K562 (cell line): ENCODE data around the gene ATP6V0E1. TPM values are rescaled to one million over a fixed set of nuclear protein-coding genes. Genes with fewer than 3 reads are reported as not detected.

Experiments
- ATAC-seq: fragments of 200-7000 bp; cut with Tn5 transposase; 3 replicates; pipeline ENCODE4 v1.9.1; 2020; ENCODE audit warnings: moderate library complexity
- BruUV-seq: library from RNA; stranded (reverse); fragments of 400-500 nt; replicated peaks from 2 replicates; lab custom pipeline; 2021; lab: Mats Ljungman, UMichigan
- CTCF ChIA-PET: fragments of 300-600 bp; formaldehyde crosslinking; extraction: SDS; loops from one replicate; lab custom pipeline; 2021; ENCODE audit warnings: low intra/inter-chr PET ratio; lab: Yijun Ruan, JAX
- POLR2A ChIA-PET: fragments of 300-600, 350-650 bp; sonication (Branson Sonifier 250); formaldehyde crosslinking; extraction: SDS; loops from one replicate; lab custom pipeline; 2021; ENCODE audit warnings: antibody characterized with exemption, inconsistent platforms; lab: Yijun Ruan, JAX
- DNase-seq, 4 experiments: peaks; one replicate each; pipeline versions ENCODE4 v3.0.0 to v3.0.0-alpha.2; 2011 to 2018; ENCODE audit warnings: low spot score in 3 of 4, mixed read lengths in 3 of 4; ENCODE audit errors: extremely low read depth in 1 of 4
- FAIRE-seq: peaks from 2 replicates; lab custom pipeline; 2011; peaks lifted over from hg19 to GRCh38; lab: Jason Lieb, UNC
- H2AFZ ChIP-seq: 2 replicates; pipeline ENCODE4 v1.6.0; 2011; ENCODE audit warnings: low read depth, low read length, control low read depth, inconsistent platforms
- H3K27ac ChIP-seq: fragments of 200-600 bp; 3 replicates; pipeline ENCODE4 v1.8.0; 2011; ENCODE audit warnings: low read depth, mild to moderate bottlenecking, control low read depth, inconsistent platforms, low read length, moderate library complexity, mixed read lengths; ENCODE audit errors: extremely low read depth
- H3K27me3 ChIP-seq, 2 experiments: fragments of 300-600 bp in 1 of 2; 2 replicates in 1 of 2; 3 replicates in 1 of 2; pipeline versions ENCODE4 v1.6.0 to v1.8.0; 2011; ENCODE audit warnings: inconsistent platforms in 2 of 2, low read length in 2 of 2, mild to moderate bottlenecking in 1 of 2, mixed read lengths in 1 of 2, moderate library complexity in 1 of 2; ENCODE audit not compliant: control insufficient read depth in 2 of 2, insufficient read depth in 2 of 2
- H3K36me3 ChIP-seq: fragments of 300-600 bp; 3 replicates; pipeline ENCODE4 v1.8.0; 2011; ENCODE audit warnings: mild to moderate bottlenecking, low read length, inconsistent platforms; ENCODE audit not compliant: control insufficient read depth, insufficient read depth
- H3K4me1 ChIP-seq, 2 experiments: fragments of 200-600 bp in 1 of 2; replicated peaks in 1 of 2; 2 replicates in 1 of 2; 3 replicates in 1 of 2; pipeline versions ENCODE4 v1.5.1 to v1.8.0; 2011; ENCODE audit warnings: inconsistent platforms in 2 of 2, low read length in 2 of 2, mild to moderate bottlenecking in 1 of 2, mixed read lengths in 1 of 2, moderate library complexity in 1 of 2; ENCODE audit not compliant: control insufficient read depth in 2 of 2, insufficient read depth in 2 of 2
- H3K4me2 ChIP-seq: 2 replicates; pipeline ENCODE4 v1.6.1; 2011; ENCODE audit warnings: low read length, control low read depth, inconsistent platforms, mixed read lengths; ENCODE audit not compliant: insufficient read depth
- H3K4me3 ChIP-seq: fragments of 200-600 bp; sonication (generic), shearing (Covaris generic); 2 replicates; pipeline ENCODE4 v1.5.1; 2016; ENCODE audit warnings: control low read depth, inconsistent platforms
- H3K79me2 ChIP-seq: fragments of 200-600 bp; 3 replicates; pipeline ENCODE4 v1.8.0; 2011; ENCODE audit warnings: low read length, inconsistent platforms; ENCODE audit not compliant: control insufficient read depth, insufficient read depth
- H3K9ac ChIP-seq, 2 experiments: 2 replicates each; pipeline versions ENCODE4 v1.6.0 to v1.6.1; 2011; ENCODE audit warnings: low read depth in 2 of 2, low read length in 2 of 2, control low read depth in 1 of 2, inconsistent platforms in 1 of 2, mild to moderate bottlenecking in 1 of 2, mixed read lengths in 1 of 2; ENCODE audit not compliant: insufficient read depth in 1 of 2
- H3K9me1 ChIP-seq: one replicate; pipeline ENCODE4 v1.6.0; 2011; ENCODE audit warnings: inconsistent platforms, mild to moderate bottlenecking, low read length, moderate library complexity; ENCODE audit not compliant: control insufficient read depth, insufficient read depth
- H3K9me3 ChIP-seq: replicated peaks from 2 replicates; pipeline ENCODE4 v1.5.1; 2011; ENCODE audit warnings: low read depth, low read length, inconsistent platforms; ENCODE audit not compliant: control insufficient read depth, insufficient read depth
- H4K20me1 ChIP-seq: replicated peaks from 2 replicates; pipeline ENCODE4 v1.6.1; 2011; ENCODE audit warnings: low read length, inconsistent platforms, mixed read lengths; ENCODE audit not compliant: control insufficient read depth, insufficient read depth
- BRD9 ChIP-seq: fragments of 450-650 bp; IDR thresholded peaks from 2 replicates; pipeline ENCODE4 v1.6.1; 2018; ENCODE audit warnings: low read depth; ENCODE audit not compliant: partially characterized antibody
- FOXK1 ChIP-seq: sonication (generic); formaldehyde crosslinking; IDR thresholded peaks from 2 replicates; pipeline ENCODE4 v1.8.0; 2022; ENCODE audit warnings: missing genetic modification reagents, mild to moderate bottlenecking, borderline replicate concordance
- PCBP1 ChIP-seq: fragments of 200-400 bp; formaldehyde crosslinking; IDR thresholded peaks from 2 replicates; pipeline ENCODE4 v1.6.1; 2018; ENCODE audit warnings: mild to moderate bottlenecking, low read depth, low read length; ENCODE audit not compliant: poor library complexity, severe bottlenecking
- POLR2B ChIP-seq: fragments of 450-650 bp; IDR thresholded peaks from 2 replicates; pipeline ENCODE4 v1.6.1; 2018; ENCODE audit warnings: low read depth; ENCODE audit not compliant: partially characterized antibody
- ZBTB9 ChIP-seq: fragments of 450-650 bp; formaldehyde crosslinking; IDR thresholded peaks from 2 replicates; pipeline ENCODE4 v1.4.0; 2020; ENCODE audit warnings: mild to moderate bottlenecking, moderate library complexity
- ZNF398 ChIP-seq: fragments of 250-450 bp; sonication (Bioruptor Pico); IDR thresholded peaks from 2 replicates; pipeline ENCODE4 v1.8.0; 2021; ENCODE audit warnings: moderate library complexity, mild to moderate bottlenecking, inconsistent platforms
- ZNF436 ChIP-seq: fragments of 250-450, 450-650 bp; sonication (Bioruptor Pico); formaldehyde crosslinking; IDR thresholded peaks from 2 replicates; pipeline ENCODE4 v1.7.0; 2020; ENCODE audit warnings: mild to moderate bottlenecking
- ZNF707 ChIP-seq: fragments of 250-450 bp; sonication (Bioruptor Pico); conservative IDR thresholded peaks from 2 replicates; pipeline ENCODE4 v1.8.0; 2022; ENCODE audit warnings: inconsistent platforms, mild to moderate bottlenecking, moderate library complexity
- WGBS: fragments of 100-300 bp; shearing (Covaris generic); methylation state at CpG from one replicate; pipeline ENCODE4 v1.1.6; 2016; ENCODE audit warnings: low coverage, mixed read lengths; ENCODE audit not compliant: insufficient coverage; ENCODE audit errors: missing lambda C conversion rate; 5-methylcytosine and 5-hydroxymethylcytosine counted together
- in situ Hi-C: fragments of 300-500 bp; cut with MboI; formaldehyde crosslinking; loops from 4 replicates; pipeline ENCODE4 v1.15.0; 2018; ENCODE audit warnings: inconsistent platforms, mixed read lengths
- intact Hi-C: fragments of 100-400 bp; cut with micrococcal nuclease; formaldehyde crosslinking; loops from 2 replicates; pipeline ENCODE4 v1.14.2; 2022
- polyA plus RNA-seq, 8 experiments: library from polyadenylated mRNA; depleted of rRNA in 4 of 8; stranded (reverse) in 5 of 8; unstranded in 3 of 8; fragments of >200 nt; fragmentation: Nextera tagmentation in 2 of 8; fragmentation: Illumina TruSeq in 1 of 8; extraction: Ambion mirVana in 2 of 8; extraction: Trizol in 1 of 8; gene quantifications; 2 replicates each; pipeline versions ENCODE4 v1.2.1 to v1.2.3, GENCODE V29; 2011 to 2014; ENCODE audit warnings: inconsistent platforms in 1 of 8, missing spikeins in 1 of 8
- total RNA-seq, 7 experiments: library from RNA; depleted of rRNA in 6 of 7; stranded (reverse); fragments of >200 nt in 6 of 7; fragmentation: Illumina TruSeq in 2 of 7; extraction: Trizol in 2 of 7; gene quantifications; 2 replicates each; pipeline versions ENCODE4 v1.2.1 to v1.2.3, GENCODE V29; 2011 to 2021; ENCODE audit warnings: low replicate concordance in 1 of 7
- TF ChIP-seq, protein P1 (sequence below): fragments of 450-650 bp; IDR thresholded peaks from 2 replicates; pipeline ENCODE4 v1.6.1; 2017; ENCODE audit warnings: antibody characterized with exemption, mild to moderate bottlenecking
- TF ChIP-seq, protein P2 (sequence below): fragments of 150-350 bp; IDR thresholded peaks from 2 replicates; pipeline ENCODE4 v1.6.1; 2014; ENCODE audit warnings: low read depth, mild to moderate bottlenecking, low read length, borderline replicate concordance

ATP6V0E1 gene
- total and polyA plus RNA-seq, 9 of the 15 experiments (the other 6 are each of a cell fraction or from before 2014, with no cell fraction given), result 63.8 to 395 (median 112) TPM

- TF ChIP-seq, protein P1, sequence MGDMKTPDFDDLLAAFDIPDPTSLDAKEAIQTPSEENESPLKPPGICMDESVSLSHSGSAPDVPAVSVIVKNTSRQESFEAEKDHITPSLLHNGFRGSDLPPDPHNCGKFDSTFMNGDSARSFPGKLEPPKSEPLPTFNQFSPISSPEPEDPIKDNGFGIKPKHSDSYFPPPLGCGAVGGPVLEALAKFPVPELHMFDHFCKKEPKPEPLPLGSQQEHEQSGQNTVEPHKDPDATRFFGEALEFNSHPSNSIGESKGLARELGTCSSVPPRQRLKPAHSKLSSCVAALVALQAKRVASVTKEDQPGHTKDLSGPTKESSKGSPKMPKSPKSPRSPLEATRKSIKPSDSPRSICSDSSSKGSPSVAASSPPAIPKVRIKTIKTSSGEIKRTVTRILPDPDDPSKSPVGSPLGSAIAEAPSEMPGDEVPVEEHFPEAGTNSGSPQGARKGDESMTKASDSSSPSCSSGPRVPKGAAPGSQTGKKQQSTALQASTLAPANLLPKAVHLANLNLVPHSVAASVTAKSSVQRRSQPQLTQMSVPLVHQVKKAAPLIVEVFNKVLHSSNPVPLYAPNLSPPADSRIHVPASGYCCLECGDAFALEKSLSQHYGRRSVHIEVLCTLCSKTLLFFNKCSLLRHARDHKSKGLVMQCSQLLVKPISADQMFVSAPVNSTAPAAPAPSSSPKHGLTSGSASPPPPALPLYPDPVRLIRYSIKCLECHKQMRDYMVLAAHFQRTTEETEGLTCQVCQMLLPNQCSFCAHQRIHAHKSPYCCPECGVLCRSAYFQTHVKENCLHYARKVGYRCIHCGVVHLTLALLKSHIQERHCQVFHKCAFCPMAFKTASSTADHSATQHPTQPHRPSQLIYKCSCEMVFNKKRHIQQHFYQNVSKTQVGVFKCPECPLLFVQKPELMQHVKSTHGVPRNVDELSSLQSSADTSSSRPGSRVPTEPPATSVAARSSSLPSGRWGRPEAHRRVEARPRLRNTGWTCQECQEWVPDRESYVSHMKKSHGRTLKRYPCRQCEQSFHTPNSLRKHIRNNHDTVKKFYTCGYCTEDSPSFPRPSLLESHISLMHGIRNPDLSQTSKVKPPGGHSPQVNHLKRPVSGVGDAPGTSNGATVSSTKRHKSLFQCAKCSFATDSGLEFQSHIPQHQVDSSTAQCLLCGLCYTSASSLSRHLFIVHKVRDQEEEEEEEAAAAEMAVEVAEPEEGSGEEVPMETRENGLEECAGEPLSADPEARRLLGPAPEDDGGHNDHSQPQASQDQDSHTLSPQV, result no peak
- TF ChIP-seq POLR2B, result no peak
- TF ChIP-seq, all 486 proteins: peak for 0
These were observed 81.6 kb downstream of the ATP6V0E1 start (continued) for GRCh38 chr5:173065155-173065554.

DNA sequence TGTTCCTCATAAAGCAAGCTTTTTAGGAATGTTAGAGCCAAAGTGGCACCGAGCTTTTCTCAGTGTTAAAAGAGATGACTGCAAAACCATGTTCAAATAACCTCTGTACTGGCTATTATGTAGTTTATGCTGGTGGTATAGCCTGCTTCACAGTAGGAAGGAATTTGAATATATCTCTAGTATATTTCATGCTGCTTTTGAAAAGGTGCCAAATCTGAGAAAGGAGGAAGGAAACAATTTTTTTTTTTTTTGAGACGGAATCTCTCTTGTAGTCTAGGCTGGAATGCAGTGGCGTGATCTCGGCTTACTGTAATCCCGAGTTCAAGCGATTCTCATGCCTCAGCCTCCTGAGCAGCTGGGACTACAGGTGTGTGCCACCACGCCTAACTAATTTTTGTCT lies 86.1 kb downstream of the ATP6V0E1 start:
- Histone ChIP-seq H3K27me3 (no peaks in the 10 kb centered on the region), H3K27ac (no peak overlapping the region), H4K20me1 (no peaks in the 10 kb centered on the region), H3K9me1 (no peaks in the 10 kb centered on the region), H3K9ac (no peak overlapping the region), H3K9me3 (no peaks in the 10 kb centered on the region), H3K79me2 (no peaks in the 10 kb centered on the region), H3K4me3 (no peak overlapping the region), H3K36me3 (no peaks in the 10 kb centered on the region), H3K4me2 (no peak overlapping the region), H3K4me1 (no peaks in the 10 kb centered on the region), H2AFZ (no peak overlapping the region)
- no peak for DNase-seq
- ChIA-PET POLR2A (no interaction called here), CTCF (no interaction called here)
- ATAC-seq, result no peak
- WGBS, result 37% methylated on average over 7 of the region's 7 CpGs
- in situ Hi-C loops (no loop called here), intact Hi-C loops (no loop called here)
- no peak for FAIRE-seq
- BruUV-seq, result no TSS peak
- TF ChIP-seq ZNF436 (CRISPR knock-in tag) (no peak), FOXK1 (CRISPR knock-in tag) (no peak), BRD9 (no peak), ZNF398 (CRISPR knock-in tag) (no peak), ZBTB9 (CRISPR knock-in tag) (no peak), ZNF707 (CRISPR knock-in tag) (no peak), PCBP1 (no peak)
- TF ChIP-seq, protein P2, sequence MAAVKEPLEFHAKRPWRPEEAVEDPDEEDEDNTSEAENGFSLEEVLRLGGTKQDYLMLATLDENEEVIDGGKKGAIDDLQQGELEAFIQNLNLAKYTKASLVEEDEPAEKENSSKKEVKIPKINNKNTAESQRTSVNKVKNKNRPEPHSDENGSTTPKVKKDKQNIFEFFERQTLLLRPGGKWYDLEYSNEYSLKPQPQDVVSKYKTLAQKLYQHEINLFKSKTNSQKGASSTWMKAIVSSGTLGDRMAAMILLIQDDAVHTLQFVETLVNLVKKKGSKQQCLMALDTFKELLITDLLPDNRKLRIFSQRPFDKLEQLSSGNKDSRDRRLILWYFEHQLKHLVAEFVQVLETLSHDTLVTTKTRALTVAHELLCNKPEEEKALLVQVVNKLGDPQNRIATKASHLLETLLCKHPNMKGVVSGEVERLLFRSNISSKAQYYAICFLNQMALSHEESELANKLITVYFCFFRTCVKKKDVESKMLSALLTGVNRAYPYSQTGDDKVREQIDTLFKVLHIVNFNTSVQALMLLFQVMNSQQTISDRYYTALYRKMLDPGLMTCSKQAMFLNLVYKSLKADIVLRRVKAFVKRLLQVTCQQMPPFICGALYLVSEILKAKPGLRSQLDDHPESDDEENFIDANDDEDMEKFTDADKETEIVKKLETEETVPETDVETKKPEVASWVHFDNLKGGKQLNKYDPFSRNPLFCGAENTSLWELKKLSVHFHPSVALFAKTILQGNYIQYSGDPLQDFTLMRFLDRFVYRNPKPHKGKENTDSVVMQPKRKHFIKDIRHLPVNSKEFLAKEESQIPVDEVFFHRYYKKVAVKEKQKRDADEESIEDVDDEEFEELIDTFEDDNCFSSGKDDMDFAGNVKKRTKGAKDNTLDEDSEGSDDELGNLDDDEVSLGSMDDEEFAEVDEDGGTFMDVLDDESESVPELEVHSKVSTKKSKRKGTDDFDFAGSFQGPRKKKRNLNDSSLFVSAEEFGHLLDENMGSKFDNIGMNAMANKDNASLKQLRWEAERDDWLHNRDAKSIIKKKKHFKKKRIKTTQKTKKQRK, result no peak
